ENCODE results near the gene MRPL40.

Gene MRPL40

GRCh38 chr22:19456541-19456940 is 24.2 kb downstream of the MRPL40 start:
- Histone ChIP-seq H3K27me3 (no peaks in the 10 kb centered on the region), H3K9ac (no peak overlapping the region), H3K36me3 (peaks cover 94 to 100% (median 98%) of the 10 kb centered on the region in 11 experiments), H3K27ac (no peak overlapping the region), H3K4me2 (no peak overlapping the region), H3K9me3 (replicated peaks in 1 of 11) (no peaks in the 10 kb centered on the region), H4K20me1 (peaks cover 0 to 33% (median 0%) of the 10 kb centered on the region in 11 experiments; a peak in 4 of 22 replicates), H3K4me3 (no peak overlapping the region), H3K4me1 (peaks cover 0 to 13% (median 0%) of the 10 kb centered on the region in 10 experiments; a peak in 6 of 20 replicates)
- TF ChIP-seq Cebpa-rat (IDR thresholded peaks at IDR 0.05) = no peak

DNA sequence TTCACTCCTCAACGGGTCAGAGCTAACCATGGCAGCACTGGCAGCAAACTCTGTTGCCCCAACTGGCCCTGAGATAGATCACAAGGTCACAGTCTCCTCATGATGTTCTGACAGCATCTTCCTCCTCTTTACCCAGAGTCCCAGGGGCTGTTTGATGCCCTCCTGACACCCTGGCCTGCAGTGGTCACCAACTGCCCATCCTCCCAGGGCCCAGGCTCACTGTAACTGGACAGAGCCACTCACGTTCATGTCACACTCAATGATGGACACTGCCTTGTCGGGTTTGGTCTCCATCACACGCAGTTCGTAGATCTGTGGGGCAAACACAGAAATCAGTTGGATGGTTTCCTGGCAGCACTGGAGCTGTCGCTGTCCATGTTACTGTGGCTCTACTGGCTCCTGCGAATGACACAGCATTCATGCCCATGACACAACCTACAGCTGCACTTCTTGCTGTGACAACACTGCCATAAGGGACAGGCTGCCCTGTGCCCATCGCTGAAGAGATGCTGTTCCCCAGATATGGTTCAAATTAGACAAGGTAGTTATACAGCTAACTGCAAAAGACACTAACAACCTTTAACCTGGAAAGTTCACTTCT is 25.6 kb downstream of the MRPL40 start:
- Histone ChIP-seq H4K20me1 (peaks cover 0 to 28% (median 0%) of the 10 kb centered on the region in 11 experiments; a peak in 3 of 22 replicates), H3K27ac (no peak overlapping the region), H3K9ac (0 out of 22 replicates have a peak overlapping the region, but pooled peaks of 1 of the 11 experiments have one; percentile 42), H3K4me3 (no peak overlapping the region), H3K9me3 (replicated peaks in 1 of 11) (no peaks in the 10 kb centered on the region), H3K4me2 (no peak overlapping the region), H3K4me1 (peaks cover 0 to 13% (median 0%) of the 10 kb centered on the region in 10 experiments; a peak in 6 of 20 replicates), H3K27me3 (no peaks in the 10 kb centered on the region), H3K36me3 (peaks cover 91 to 100% (median 96%) of the 10 kb centered on the region in 11 experiments)
- TF ChIP-seq Cebpa-rat (IDR thresholded peaks at IDR 0.05) = no peak

GRCh38 chr22:19460036-19460435 is 27.7 kb downstream of the MRPL40 start:
- Histone ChIP-seq H3K4me2 (no peak overlapping the region), H3K27ac (no peak overlapping the region), H4K20me1 (peaks cover 0 to 28% (median 9%) of the 10 kb centered on the region in 11 experiments; a peak in 9 of 22 replicates), H3K4me3 (no peak overlapping the region), H3K27me3 (no peaks in the 10 kb centered on the region), H3K4me1 (peaks cover 0 to 21% (median 16%) of the 10 kb centered on the region in 10 experiments; a peak in 17 of 20 replicates), H3K9ac (no peak overlapping the region), H3K36me3 (peaks cover 88 to 100% (median 95%) of the 10 kb centered on the region in 11 experiments), H3K9me3 (replicated peaks in 1 of 11) (no peaks in the 10 kb centered on the region)
- no peak for TF ChIP-seq Cebpa-rat (IDR thresholded peaks at IDR 0.05)

GRCh38 chr22:19461506-19461905 is 29.2 kb downstream of the MRPL40 start:
- no peak for TF ChIP-seq Cebpa-rat (IDR thresholded peaks at IDR 0.05)
- Histone ChIP-seq H3K27me3 (no peaks in the 10 kb centered on the region), H3K36me3 (peaks cover 88 to 100% (median 95%) of the 10 kb centered on the region in 11 experiments), H3K9ac (no peak overlapping the region), H3K4me3 (no peak overlapping the region), H3K27ac (no peak overlapping the region), H4K20me1 (peaks cover 0 to 22% (median 13%) of the 10 kb centered on the region in 11 experiments; a peak in 12 of 22 replicates), H3K9me3 (replicated peaks in 1 of 11) (no peaks in the 10 kb centered on the region), H3K4me1 (peaks cover 0 to 22% (median 16%) of the 10 kb centered on the region in 10 experiments; a peak in 15 of 20 replicates), H3K4me2 (no peak overlapping the region)

GRCh38 chr22:19463008-19463407 is 30.7 kb downstream of the MRPL40 start:
- peaks cover 0 to 32% (median 20%) of the 10 kb centered on the region in 11 experiments; a peak in 14 of 22 replicates for H4K20me1 ChIP-seq
- no peaks in the 10 kb centered on the region for H3K27me3 ChIP-seq
- H3K36me3 ChIP-seq = peaks cover 88 to 100% (median 95%) of the 10 kb centered on the region in 11 experiments
- H3K4me1 ChIP-seq = peaks cover 0 to 22% (median 16%) of the 10 kb centered on the region in 10 experiments; a peak in 14 of 20 replicates
- H3K4me3 ChIP-seq = no peak overlapping the region
- no peak overlapping the region for H3K9ac ChIP-seq
- H3K4me2 ChIP-seq = no peak overlapping the region
- H3K27ac ChIP-seq = no peak overlapping the region
- H3K9me3 ChIP-seq (replicated peaks in 1 of 11) = no peaks in the 10 kb centered on the region
- TF ChIP-seq Cebpa-rat (IDR thresholded peaks at IDR 0.05) = no peak

DNA sequence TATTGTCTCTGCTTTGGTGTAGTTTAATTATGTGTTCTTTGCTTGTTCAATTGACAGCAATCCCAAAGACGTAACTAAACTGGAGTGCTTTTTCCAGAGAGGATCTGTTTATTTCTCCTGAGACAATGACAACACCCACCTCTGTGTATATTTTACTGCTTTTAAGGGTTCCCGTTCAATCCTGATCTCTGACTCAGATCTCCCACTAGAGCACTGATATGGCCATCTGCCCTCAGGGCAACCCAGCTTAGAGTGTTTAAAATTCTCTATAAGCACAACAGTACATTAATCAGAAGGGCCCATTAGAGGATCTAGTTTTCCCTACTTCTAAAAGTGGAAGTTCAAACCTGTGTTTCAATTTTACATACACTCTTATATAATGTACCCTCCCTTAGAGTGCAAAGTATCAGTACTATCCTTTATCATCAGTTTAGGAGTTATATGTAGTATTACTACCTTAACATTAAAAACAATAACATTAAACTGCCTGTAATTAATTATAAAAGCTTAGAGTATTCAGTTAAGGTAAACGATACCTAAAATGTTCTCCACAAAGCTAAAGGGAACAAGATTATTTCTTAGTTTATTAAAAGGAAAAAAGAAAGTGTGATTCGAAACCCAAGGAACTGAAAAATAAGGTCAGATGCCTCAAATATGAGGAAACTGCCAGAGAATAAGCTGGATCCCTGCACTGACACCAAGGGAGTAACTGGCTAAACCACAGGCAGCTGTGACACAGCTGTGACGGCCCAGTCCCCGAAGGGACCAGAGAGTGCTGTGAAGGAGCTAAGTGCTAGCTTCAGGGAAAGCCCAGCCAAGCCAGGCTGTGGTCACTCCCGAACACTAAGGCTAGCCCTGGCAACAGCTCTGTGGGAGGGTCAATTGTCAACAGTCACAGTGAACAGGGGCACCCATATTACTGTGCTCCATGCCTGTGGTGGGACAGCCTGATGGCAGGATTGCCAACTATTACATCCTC is 31.4 kb downstream of the MRPL40 start:
- Histone ChIP-seq H3K27ac (peak overlapping the region in 5 of 11 experiments; percentile 5 to 45 (median 25); a peak in 5 of 22 replicates), H3K9ac (peak overlapping the region in 8 of 11 experiments; percentile 1 to 48 (median 26); a peak in 9 of 22 replicates), H3K4me1 (peaks cover 0 to 22% (median 16%) of the 10 kb centered on the region in 10 experiments; a peak in 14 of 20 replicates), H4K20me1 (peaks cover 0 to 39% (median 24%) of the 10 kb centered on the region in 11 experiments; a peak in 17 of 22 replicates), H3K4me2 (peak overlapping the region in 8 of 11 experiments; percentile 28 to 67 (median 50); a peak in 15 of 22 replicates), H3K4me3 (no peak overlapping the region), H3K36me3 (peaks cover 88 to 100% (median 95%) of the 10 kb centered on the region in 11 experiments), H3K27me3 (no peaks in the 10 kb centered on the region), H3K9me3 (replicated peaks in 1 of 11) (no peaks in the 10 kb centered on the region)
- no peak for TF ChIP-seq Cebpa-rat (IDR thresholded peaks at IDR 0.05)

GRCh38 chr22:19464546-19464945 is 32.2 kb downstream of the MRPL40 start:
- Histone ChIP-seq H3K4me3 (no peak overlapping the region), H4K20me1 (peaks cover 0 to 47% (median 32%) of the 10 kb centered on the region in 11 experiments; a peak in 17 of 22 replicates), H3K4me1 (peaks cover 0 to 22% (median 16%) of the 10 kb centered on the region in 10 experiments; a peak in 14 of 20 replicates), H3K27ac (peak overlapping the region in 4 of 11 experiments; percentile 21 to 45 (median 30); a peak in 5 of 22 replicates), H3K9ac (peak overlapping the region in 8 of 11 experiments; percentile 1 to 48 (median 26); a peak in 10 of 22 replicates), H3K9me3 (replicated peaks in 1 of 11) (no peaks in the 10 kb centered on the region), H3K36me3 (peaks cover 88 to 100% (median 97%) of the 10 kb centered on the region in 11 experiments), H3K4me2 (peak overlapping the region in 8 of 11 experiments; percentile 28 to 67 (median 50); a peak in 15 of 22 replicates), H3K27me3 (no peaks in the 10 kb centered on the region)
- no peak for TF ChIP-seq Cebpa-rat (IDR thresholded peaks at IDR 0.05)

DNA sequence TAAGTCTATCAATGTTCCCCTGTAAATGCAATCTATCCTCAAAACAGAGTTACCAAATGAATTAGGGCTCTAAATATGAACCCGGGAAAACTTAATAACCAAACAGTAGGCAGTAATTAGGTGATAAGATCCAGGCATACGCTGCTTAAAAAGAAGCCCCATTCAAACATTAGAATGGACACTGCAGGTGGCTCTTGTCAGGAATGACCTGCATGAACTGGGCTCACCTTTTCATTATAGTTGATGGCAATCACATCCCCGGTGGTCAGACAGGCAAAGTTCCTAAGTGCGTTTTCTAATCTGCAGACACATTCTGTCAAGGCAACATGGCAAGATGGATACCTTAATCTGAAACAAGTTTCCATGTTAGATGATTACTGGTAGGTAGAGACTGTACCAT is 32.6 kb downstream of the MRPL40 start:
- Histone ChIP-seq H3K4me3 (no peak overlapping the region), H3K9ac (peak overlapping the region in 6 of 11 experiments; percentile 1 to 36 (median 19); a peak in 5 of 22 replicates), H3K27ac (peak overlapping the region in 1 of 11 experiments; percentile 45; a peak in 1 of 22 replicates), H4K20me1 (peaks cover 0 to 51% (median 36%) of the 10 kb centered on the region in 11 experiments; a peak in 17 of 22 replicates), H3K36me3 (peaks cover 88 to 100% (median 97%) of the 10 kb centered on the region in 11 experiments), H3K9me3 (replicated peaks in 1 of 11) (no peaks in the 10 kb centered on the region), H3K4me2 (peak overlapping the region in 8 of 11 experiments; percentile 28 to 67 (median 50); a peak in 13 of 22 replicates), H3K4me1 (peaks cover 0 to 22% (median 16%) of the 10 kb centered on the region in 10 experiments; a peak in 14 of 20 replicates), H3K27me3 (no peaks in the 10 kb centered on the region)
- TF ChIP-seq Cebpa-rat (IDR thresholded peaks at IDR 0.05) = no peak

Measured in BLaER1 treated with 17β-estradiol and CSF1 and Interleukin-3, amounts not matched to agents 10 nM and 100 nM (cell line).